ENCODE results near the gene WDR87. TPM values are rescaled to one million over a fixed set of nuclear protein-coding genes. Genes with fewer than 3 reads are reported as not detected.
A peak's percentile ranks its signal among the peaks of the same experiment; 100 is the strongest.
"Not testable (repeated sequence)": the region's sequence is repeated elsewhere in the genome, so short reads cannot be mapped to it uniquely, and the experiment has no call there.

The WDR87 gene
- total RNA-seq, 1 donor from 2014 or later, result not detected

GRCh38 chr19:37925212-37925611 lies 18.8 kb upstream of the WDR87 start:
- Mint-ChIP-seq H3K4me3 (ENCODE audit: low read depth) (no peak overlapping the region), H3K36me3 (ENCODE audit: insufficient read depth) (peaks cover 5% of the 10 kb centered on the region), H3K9me3 (ENCODE audit: low read depth) (no peaks in the 10 kb centered on the region), H3K27me3 (no peaks in the 10 kb centered on the region), H3K27ac (no peak overlapping the region), H3K4me1 (ENCODE audit: low read depth) (peaks cover 21% of the 10 kb centered on the region)
- no peak for TF ChIP-seq CTCF (IDR thresholded peaks at IDR 0.05; ENCODE audit: unreplicated experiment)
- no peak for DNase-seq (ENCODE audit: low spot score, unreplicated experiment)

- not testable (repeated sequence) for H3K36me3 Mint-ChIP-seq (ENCODE audit: insufficient read depth); H3K27me3 Mint-ChIP-seq; H3K27ac Mint-ChIP-seq
Observed at GRCh38 chr19:37924573-37924972, 18.2 kb upstream of the WDR87 start.

GRCh38 chr19:37920591-37921450 lies 14.4 kb upstream of the WDR87 start:
- Mint-ChIP-seq H3K4me1 (ENCODE audit: low read depth) (peaks cover 15% of the 10 kb centered on the region), H3K9me3 (ENCODE audit: low read depth) (no peaks in the 10 kb centered on the region), H3K4me3 (ENCODE audit: low read depth) (no peak overlapping the region), H3K27me3 (no peaks in the 10 kb centered on the region), H3K36me3 (ENCODE audit: insufficient read depth) (peaks cover 7% of the 10 kb centered on the region), H3K27ac (peak overlapping the region; percentile 93)
- TF ChIP-seq CTCF (IDR thresholded peaks at IDR 0.05; ENCODE audit: unreplicated experiment), result no peak
- DNase-seq (ENCODE audit: low spot score, unreplicated experiment), result no peak

More at GRCh38 chr19:37924573-37924972, 18.2 kb upstream of the WDR87 start:
- H3K4me3 Mint-ChIP-seq (ENCODE audit: low read depth); DNase-seq (ENCODE audit: low spot score, unreplicated experiment); H3K9me3 Mint-ChIP-seq (ENCODE audit: low read depth): not testable (repeated sequence)
- H3K4me1 Mint-ChIP-seq (ENCODE audit: low read depth), result peaks cover 22% of the 10 kb centered on the region

GRCh38 chr19:37914908-37915307 lies 8.5 kb upstream of the WDR87 start:
- Mint-ChIP-seq H3K36me3 (ENCODE audit: insufficient read depth) (peaks cover 7% of the 10 kb centered on the region), H3K27ac (no peak overlapping the region), H3K4me1 (ENCODE audit: low read depth) (peaks cover 12% of the 10 kb centered on the region), H3K27me3 (no peaks in the 10 kb centered on the region), H3K9me3 (ENCODE audit: low read depth) (no peaks in the 10 kb centered on the region), H3K4me3 (ENCODE audit: low read depth) (no peak overlapping the region)
- DNase-seq (ENCODE audit: low spot score, unreplicated experiment), result no peak
- TF ChIP-seq CTCF (IDR thresholded peaks at IDR 0.05; ENCODE audit: unreplicated experiment), result no peak

GRCh38 chr19:37909661-37910199 lies 3.3 kb upstream of the WDR87 start:
- H3K27me3 Mint-ChIP-seq, result no peaks in the 10 kb centered on the region
- H3K4me3 Mint-ChIP-seq (ENCODE audit: low read depth), result peak overlapping the region; percentile 89
- no peak overlapping the region for H3K27ac Mint-ChIP-seq
- no peaks in the 10 kb centered on the region for H3K9me3 Mint-ChIP-seq (ENCODE audit: low read depth)
- H3K4me1 Mint-ChIP-seq (ENCODE audit: low read depth), result peaks cover 34% of the 10 kb centered on the region
- no peak for TF ChIP-seq CTCF (IDR thresholded peaks at IDR 0.05; ENCODE audit: unreplicated experiment)
- no peak for DNase-seq (ENCODE audit: low spot score, unreplicated experiment)
- H3K36me3 Mint-ChIP-seq (ENCODE audit: insufficient read depth), result peaks cover 6% of the 10 kb centered on the region

Measured in progenitor cell of endocrine pancreas (in vitro differentiated cells).